Stimulated activated naive CD8-positive, alpha-beta T cell treated with anti-CD3 and anti-CD28 coated beads, Interleukin-15, Interleukin-2, amounts not matched to agents 100 U/mL and 50 U/mL, for 24 hours (primary cell): Measurements from ENCODE around the gene TUBGCP5.
"Not testable (repeated sequence)": the region's sequence is repeated elsewhere in the genome, so short reads cannot be mapped to it uniquely, and the experiment has no call there.

ENCODE experiments used
- ATAC-seq: fragments of 150-1000 bp; cut with Tn5 transposase; one replicate; pipeline ENCODE4 v1.10.0; 2021
- DNase-seq: peaks from one replicate; pipeline ENCODE4 v3.0.0; 2021

The TUBGCP5 gene

DNA sequence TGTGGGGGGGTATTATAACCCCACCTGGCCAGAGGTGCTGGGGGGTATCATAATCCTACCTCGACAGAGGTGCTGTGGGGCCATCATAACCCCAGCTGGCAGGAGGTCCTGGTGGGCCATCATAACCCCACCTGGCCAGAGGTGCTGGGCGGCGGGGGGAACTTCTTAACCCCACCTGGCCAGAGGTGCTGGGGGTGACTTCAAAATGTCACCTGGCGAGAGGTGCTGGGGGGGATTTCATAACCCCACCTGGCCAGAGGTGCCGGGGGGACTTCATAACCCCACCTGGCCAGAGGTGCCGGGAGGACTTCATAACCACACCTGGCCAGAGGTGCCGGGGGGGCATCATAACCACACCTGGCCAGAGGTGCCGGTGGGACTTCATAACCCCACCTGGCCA is 2.4 kb upstream of the TUBGCP5 start:
- not testable (repeated sequence) for ATAC-seq, DNase-seq

DNA sequence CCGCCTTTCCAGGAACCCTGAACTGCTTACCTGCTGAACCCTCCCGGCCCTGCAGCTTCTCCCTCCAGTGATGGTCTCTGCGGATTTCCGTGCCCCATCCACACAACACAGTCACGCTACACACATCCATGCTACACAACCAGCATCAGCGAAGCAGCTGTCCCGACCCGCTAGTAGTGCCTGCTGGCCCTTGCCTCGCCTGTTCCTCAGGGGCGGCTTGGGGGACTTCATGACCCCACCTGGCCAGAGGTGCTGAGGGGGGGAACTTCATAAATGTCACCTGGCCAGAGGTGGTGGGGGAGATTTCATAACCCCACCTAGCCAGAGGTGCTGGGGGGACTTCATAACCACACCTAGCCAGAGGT is 530 bp upstream of the TUBGCP5 start:
- no peak for DNase-seq
- no peak for ATAC-seq

DNA sequence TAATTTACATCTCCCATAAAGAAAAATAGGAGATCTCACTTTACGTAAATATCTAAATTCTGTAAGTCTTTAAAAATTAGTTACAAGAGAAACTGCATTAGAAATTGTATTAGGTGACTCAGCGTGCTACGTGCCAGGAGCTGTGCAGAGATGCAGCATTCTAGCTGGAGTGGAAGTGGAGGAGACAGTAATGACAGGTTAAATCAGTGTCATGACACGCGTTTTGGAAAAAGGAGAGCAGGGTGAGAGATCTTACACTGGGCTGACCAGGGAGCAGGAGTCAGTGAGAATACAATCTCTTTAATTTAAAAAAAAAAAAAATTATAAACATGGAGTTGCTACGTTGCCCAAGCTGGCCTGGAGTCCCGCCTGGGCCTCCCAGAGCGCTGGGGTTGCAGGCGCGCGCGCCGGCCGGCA is 635 bp downstream of the TUBGCP5 start:
- DNase-seq (peak; percentile 17), ATAC-seq (peak; percentile 6)

DNA sequence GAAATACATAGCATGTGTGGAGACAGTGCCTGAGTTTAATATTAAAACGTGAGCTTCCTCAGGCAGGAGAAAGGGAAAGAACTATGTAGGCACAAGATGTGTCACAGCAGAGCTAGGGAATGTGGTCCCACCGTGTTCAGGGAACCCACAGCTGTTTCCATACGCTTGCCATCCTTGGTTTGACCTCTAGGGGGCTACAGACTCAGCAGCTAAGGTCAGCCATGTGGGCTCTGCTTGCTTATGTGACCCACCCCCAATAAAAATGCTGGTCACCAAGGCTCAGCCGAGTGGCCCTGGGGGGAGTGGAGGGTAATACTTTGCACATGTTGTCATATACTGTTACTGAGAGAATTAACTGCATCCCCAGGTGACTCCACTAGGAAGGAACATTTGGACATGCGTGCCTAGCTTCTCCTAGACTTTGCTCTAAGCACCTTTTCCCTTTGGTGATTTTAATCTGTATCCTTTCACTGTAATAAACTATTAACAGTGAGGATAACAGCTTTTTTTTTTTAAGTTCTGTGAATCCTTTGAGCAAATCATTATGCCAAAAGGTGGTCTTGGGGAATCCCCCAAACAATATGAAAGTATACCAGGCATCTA is 3.3 kb downstream of the TUBGCP5 start:
- ATAC-seq (no peak), DNase-seq (peak; percentile 73)

DNA sequence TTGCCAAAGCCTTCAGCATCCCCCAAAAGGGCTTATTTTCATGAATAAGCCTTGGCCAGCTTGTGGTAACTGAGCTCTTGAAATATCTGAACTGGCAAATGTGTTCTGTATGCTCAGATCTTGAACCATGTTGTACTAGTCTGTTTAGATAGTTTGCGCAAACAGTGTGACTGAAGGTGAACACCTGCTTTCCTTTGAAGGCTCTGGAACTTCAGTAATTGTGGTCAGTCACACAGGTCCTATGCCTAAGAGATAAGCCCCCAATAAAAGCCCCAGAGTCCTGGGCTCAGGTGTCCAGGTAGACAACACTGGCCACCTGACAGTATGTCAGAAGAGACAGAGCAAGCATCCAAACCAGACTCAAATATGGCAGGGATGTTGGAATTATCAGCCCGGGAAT is 5.4 kb downstream of the TUBGCP5 start:
- DNase-seq (no peak), ATAC-seq (no peak)

DNA sequence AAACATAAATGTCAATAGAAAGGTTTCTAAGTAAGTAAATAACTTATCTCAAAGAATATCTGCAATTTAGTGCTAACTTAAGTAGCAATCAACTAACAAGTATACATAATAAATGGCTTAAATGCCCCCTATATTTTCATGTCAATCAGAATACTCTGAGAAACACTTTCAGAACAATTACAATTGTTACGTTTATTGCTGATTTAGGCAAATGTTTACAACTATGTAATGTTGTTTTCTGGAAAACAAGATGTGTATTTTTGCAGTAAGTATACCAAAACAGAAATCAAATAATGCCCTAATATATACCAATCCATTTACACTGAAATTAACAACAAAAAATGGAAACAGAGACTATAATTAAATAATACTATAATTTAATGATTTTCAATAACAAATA is 13.2 kb downstream of the TUBGCP5 start:
- ATAC-seq (no peak), DNase-seq (no peak)

DNA sequence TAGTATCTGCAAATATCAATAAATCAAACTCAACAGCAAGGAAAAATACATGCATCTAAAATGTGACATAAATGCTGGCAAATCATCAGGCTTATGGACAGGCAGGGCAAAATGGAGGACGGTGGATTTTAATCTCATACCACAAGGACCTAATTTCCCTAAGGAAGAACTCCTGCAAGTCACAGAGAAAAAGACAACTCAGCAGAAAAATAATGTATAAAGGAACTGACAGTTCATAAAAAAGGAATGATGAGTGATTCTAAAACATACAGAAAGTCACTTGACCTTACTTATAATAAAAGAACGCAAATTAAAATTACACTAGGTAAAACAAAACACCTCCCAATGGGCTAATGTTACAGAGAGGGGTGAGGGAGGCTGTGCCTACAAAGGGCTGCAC is 17.2 kb downstream of the TUBGCP5 start:
- ATAC-seq, result no peak
- no peak for DNase-seq

DNA sequence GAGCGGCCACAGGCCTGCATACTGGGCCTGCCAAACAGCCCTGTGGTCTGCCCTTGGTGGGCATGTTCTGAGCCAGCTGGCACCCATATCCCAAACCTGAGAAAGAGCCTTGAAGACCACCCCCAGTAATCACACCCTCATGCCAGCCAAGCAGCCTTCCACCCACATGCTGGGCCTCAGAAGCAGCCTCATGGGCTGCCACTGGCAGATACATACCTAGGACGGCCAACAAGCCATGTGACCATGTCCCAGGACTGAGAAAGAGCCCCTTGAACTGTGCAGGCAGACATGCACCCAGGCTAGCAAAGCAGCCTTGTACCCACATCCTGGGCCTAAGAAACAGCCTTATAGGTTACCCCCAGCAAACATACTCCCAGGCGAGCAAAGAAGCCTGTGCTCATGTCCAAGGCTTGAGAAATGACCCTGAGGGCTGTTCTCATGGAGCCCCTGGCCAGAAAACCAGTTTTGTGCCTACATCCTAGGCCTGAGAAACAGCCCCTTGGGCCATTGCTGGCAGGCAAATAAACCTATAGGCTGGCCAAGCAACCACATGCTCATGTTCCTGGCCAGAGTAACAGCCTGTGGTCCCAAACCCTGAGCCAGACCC is 24.9 kb downstream of the TUBGCP5 start:
- ATAC-seq (no peak), DNase-seq (no peak)

DNA sequence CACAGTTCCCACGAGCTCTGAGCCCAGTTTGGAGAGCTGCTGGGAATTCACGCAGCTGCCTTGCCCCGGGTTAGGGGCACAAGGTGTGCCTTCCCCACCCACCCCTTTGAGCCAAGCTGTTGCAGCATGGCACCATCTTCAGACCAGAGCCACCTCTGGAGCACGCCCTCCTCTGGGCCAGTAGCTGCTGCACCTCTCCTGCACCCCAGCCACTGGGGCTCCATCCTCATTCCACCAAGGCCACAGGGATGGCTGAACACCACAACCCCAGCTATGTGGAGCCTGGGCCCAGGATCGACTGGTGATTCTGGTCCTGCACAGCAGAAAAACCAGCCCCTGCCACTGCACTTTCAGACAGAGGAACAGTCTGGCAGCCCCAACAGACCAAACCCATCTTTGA is 25.7 kb downstream of the TUBGCP5 start:
- ATAC-seq, result no peak
- DNase-seq, result no peak

DNA sequence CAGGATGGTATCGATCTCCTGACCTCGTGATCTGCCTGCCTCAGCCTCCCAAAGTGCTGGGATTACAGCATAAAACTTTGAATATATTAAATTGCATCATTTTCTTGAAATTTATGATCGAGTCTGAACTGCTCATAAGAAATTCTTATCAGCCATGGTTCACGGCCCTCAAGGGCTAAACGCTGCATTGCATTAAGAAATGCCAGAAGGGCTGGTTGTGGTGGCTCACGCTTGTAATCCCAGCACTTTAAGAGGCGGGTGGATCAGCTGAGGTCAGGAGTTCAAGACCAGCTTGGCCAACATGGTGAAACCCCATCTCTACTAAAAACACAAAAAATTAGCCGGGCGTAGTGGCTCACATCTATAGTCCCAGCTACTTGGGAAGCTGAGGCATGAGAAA is 26.8 kb downstream of the TUBGCP5 start:
- DNase-seq, ATAC-seq: not testable (repeated sequence)

DNA sequence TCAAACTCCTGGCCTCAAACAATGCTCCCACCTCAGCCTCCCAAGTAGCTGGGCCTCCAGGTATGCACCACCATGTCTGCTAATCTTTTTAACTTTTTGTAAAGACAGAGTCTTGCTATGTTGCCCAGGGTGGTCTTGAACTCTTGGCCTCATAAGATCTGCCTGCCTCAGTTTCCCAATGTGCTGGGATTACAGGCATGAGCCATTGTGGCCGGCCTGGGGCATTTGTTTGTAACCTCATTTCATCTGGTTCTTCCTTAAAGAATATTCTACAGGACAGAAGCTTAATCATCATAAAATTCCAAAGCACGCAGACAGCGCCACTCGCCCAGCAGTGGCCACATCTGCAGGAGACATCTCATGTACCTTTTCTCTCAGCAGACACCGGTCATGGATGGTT is 35.6 kb downstream of the TUBGCP5 start:
- no peak for DNase-seq
- no peak for ATAC-seq

DNA sequence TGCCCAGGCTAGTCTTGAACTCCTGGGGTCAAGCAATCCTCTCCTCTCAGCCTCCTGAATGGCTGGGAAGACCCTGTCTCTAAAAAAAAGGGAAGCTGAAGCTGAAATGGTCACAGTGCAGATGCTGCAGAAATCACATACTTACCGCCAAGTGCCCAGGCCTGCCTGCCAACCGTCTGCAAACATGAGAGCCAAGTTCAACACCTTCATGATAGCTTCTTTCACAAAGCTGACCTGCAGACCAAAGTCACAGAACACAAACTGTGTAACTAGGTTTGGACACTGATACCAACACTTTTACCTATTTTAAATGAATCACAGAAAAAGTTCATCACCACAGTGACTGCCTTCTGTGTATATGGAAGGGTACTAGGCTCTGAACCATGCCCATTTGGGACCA is 36.4 kb downstream of the TUBGCP5 start:
- no peak for ATAC-seq

DNA sequence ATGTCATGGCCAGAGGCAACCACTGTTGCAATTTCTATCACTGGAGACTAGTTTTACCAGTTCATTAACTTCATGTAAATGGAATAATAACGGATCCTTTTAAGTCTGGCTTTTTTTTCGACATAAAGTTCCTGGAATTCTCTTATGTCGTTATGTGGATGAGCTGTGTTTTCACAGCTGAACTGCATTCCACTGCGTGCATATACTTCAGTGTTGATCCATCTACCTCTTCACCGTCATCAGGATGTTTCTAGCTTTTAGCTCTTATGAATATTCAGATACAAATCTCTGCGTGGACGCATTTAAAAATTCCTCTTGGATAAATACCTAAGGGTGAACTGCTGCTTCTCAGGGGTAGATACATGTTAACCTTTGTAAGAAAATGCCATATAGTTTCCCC is 43.6 kb downstream of the TUBGCP5 start:
- no peak for ATAC-seq

More for the DNA sequence above, 36.4 kb downstream of the TUBGCP5 start:
- DNase-seq, result no peak

DNA sequence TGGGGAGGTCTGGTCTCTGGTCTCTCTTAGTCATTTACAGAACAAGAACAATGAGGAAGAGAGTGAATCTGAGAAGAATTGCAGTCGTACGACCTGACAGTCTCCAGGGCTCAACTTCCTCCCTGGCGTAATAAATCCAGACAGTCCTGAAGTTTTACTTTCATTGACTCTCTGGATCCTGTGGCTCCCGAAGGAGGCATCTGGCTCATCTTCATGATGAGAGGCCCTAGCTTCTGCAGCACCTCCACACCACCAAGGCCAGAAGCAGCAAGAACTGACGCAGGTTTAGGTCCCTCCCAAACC is 47.4 kb downstream of the TUBGCP5 start:
- ATAC-seq (no peak), DNase-seq (no peak)

More for the DNA sequence above, 43.6 kb downstream of the TUBGCP5 start:
- no peak for DNase-seq

DNA sequence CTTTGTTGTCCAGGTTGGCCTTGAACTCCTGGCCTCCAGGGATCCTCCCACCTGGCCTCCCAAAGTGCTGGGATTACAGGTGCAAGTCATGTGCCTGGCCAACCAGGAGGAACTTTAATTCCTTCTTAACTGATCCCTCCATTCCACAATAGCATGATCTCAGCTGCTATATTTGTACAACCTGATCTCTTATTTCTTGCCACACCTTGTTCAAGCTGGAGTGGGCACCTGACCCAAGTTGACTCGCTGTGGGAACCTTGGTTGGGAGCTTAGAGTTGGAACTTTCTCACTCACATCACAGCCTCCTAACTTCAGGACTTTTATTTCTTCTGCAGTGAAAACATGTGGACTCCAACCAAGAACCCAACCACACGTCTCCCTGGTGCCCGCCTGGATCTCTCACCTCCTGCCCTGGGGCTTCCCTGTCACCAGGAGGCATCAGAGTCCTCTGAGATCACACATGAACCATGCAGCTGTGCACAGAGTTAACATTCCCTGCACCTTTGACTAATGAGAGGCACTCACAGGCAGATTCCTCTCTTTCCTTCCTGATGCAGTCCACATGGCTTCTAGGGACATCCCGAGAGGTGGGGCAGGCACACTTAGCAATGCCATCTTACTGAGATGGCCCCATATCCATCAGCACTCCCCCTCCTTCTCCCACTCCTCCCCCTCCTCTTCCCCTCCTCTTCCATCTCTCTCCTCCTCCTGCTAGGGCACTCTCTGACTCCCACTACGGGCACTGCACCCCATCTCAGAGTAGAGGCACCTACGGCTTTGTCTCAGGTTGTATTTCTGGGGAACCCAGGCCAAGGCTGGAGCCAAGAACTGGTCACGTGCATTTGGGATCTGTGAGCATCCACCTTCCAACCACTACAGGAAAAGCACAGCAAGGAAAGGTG is 49.5 kb downstream of the TUBGCP5 start:
- DNase-seq (no peak), ATAC-seq (no peak)

DNA sequence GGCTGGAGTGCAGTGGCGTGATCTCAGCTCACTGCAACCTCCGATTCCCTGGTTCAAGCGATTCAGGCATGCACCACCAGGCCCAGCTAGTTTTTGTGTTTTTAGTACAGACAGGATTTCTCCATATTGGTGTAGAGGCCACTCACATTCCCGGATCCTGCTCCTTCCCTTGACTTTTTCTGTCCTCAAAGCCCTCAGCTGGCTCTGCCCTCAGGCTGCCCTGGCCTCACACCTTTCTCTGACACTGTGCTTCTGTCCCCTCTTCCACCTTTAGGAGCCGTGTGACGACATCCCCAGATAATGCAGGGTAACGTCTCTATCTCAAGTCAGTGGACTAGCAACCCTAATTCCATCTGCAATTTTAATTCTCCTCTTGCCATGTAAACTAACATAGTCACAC is 50.6 kb downstream of the TUBGCP5 start:
- DNase-seq (no peak), ATAC-seq (no peak)

DNA sequence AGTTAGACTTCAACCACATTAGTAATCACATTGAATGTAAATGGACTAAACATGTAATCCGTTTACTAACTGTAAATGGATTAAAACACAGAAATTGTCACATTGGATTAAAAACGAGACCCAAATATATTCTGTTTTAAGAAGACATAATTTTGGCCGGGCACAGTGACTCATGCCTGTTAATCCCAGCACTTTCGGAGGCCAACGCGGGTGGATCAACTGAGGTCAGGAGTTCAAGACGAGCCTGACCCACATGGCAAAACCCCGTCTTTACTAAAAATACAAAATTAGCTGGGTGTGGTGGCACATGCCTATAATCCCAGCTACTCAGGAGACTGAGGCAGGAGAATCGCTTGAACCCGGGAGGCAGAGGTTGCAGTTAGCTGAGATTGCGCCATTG is 57.4 kb downstream of the TUBGCP5 start:
- ATAC-seq, DNase-seq: not testable (repeated sequence)

DNA sequence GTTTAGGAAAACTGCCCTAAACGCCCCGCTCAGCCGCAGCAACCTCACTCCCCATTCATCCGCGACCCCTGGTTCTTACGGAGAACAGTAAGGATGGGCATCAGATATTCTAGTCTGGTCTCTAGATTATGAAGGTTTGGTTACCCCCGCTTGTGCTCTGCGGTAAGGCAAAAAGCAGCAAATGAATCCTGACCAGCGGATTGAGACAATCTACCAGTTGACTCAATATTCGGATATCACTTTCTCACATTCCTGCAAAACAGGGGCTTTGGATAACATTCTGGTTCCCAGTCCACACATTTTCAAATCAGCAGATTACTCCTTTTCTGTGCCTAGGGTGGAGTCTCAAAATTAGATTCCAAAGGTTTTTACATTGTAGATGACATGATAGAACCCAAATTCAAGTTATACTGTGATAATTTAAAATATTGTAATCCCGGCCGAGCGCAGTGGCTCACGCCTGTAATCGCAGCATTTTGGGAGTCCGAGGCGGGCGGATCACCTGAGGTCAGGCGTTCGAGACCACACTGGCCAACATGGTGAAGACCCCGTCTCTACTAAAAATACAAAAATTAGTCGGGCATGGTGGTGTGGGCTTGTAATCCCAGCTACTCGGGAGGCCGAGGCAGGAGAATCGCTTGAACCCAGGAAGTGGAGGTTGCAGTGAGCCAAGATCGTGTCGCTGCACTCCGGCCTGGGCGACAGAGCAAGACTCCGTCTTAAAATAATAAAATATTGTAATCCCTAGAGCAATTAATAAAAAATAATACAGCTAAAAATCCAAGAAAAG is 58.1 kb downstream of the TUBGCP5 start:
- ATAC-seq, result no peak
- no peak for DNase-seq

DNA sequence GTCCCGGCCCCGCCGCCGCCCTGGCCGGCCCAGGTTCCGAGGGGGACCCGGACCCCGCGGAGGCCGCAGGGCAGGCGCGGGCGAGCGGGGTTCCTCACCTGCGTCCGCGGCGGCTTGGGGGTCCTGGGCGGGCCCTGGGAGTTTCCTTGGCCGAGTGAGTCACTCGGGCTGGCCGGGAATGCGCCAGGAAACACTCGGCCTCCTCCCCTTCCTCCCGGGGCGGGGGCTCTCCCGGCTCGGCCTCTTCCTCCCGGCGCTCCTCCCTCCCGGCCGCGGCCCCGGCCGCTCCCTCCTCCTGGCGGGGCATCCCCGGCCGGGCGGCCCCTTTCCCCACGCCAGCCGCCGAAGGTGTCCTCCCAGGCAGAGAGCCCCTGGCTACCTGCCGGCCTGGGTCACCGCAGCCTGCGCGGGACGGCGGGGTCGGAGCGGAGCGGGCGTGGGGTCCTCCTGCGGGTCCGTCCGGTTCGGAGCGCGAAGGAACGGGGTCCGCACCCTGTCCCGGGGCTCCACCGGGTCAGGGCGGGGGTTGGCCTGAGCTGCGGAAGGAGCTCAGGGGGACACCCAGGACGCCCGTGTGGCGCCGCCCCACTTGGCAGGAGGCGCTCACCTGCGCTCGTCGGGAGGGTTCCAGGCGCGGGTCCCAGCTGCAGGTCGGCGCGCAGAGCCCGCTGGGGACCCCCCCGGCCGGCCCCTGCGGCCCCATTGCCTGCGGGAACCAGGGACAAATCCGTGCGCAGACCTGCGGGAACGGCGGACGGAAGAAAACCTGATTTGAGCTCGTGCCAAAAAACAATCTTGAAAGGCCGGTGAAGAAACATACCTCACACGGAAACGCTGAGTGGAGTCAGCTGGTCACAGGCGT is 58.9 kb downstream of the TUBGCP5 start, which contains the start of gene CYFIP1:
TSS of gene CYFIP1 (minus strand) at position 180 of the 862 bp plus-strand sequence. CDS start 33,083 bp downstream, outside the sequence.
- peak; percentile 50 for ATAC-seq

DNA sequence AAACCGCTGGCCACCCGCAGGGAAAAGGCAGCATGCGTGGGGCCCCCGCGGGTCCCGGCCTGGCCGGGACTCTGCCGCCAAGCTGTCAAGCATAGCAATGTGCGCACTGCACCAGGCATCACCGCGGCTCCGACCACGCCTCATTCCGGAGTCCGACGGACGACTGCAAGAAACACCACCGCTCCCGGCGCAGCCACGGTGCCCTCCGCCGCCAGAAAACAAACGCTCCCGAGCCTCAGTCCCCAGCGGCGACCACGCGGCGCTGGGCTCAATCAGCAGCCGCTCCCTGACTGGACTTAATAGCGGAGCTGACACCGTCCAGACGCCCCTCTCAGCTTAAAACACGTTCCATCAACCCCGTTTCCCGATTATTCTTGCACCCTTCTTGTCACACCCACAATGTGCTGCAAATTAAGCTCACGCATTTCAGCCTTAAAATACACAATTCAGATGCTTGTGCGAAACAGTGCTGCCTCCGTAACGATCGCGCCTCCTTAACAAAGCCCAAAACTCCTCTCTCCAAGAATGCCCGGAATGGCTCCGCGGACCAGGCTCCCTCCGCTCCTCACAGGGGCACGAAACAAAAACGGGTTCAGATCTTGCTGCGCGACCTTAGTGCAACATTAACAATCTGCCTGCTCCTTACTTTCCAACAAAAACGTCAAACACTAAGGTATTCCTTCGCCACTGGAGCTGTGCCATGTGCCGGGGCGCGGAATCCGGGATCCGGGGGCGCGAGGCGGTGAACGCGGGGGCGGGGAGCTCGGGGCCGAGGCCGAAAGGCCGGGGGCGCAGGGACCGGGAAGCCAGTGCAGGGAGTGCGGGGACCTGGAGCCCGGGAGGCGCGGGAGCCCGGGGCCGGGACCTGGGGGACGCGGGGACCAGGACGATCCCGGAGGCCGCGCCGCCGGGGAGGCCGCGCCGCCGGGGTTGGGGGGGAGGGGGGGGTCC is 59.9 kb downstream of the TUBGCP5 start:
- peak; percentile 62 for ATAC-seq
- peak; percentile 57 for DNase-seq

More for the DNA sequence above, 58.9 kb downstream of the TUBGCP5 start, which contains the start of gene CYFIP1:
- peak; percentile 53 for DNase-seq
